GM18499 (cell line): ENCODE measurements around the gene AP1G1.

Experiments used
- ATAC-seq: cut with Tn5 transposase; IDR thresholded peaks from one replicate; pipeline ENCODE4 v1.9.1; 2021; ENCODE audit warnings: moderate number of reproducible peaks; ENCODE audit not compliant: insufficient read depth, unreplicated experiment

Gene AP1G1

GRCh38 chr16:71762186-71762585 lies 46.4 kb downstream of the AP1G1 start:
- no peak for ATAC-seq

- no peak for ATAC-seq
Measured at GRCh38 chr16:71761097-71761496, 47.5 kb downstream of the AP1G1 start.

- ATAC-seq, result no peak
Measured at GRCh38 chr16:71758293-71758760, 50.3 kb downstream of the AP1G1 start.

- no peak for ATAC-seq
Measured at GRCh38 chr16:71754652-71755051, 54.0 kb downstream of the AP1G1 start.

- no peak for ATAC-seq
Measured at GRCh38 chr16:71754108-71754507, 54.5 kb downstream of the AP1G1 start.

- no peak for ATAC-seq
Measured at GRCh38 chr16:71748226-71748625, 60.4 kb downstream of the AP1G1 start.

- ATAC-seq, result no peak
Measured at GRCh38 chr16:71746442-71747046, 62.1 kb downstream of the AP1G1 start.

GRCh38 chr16:71738855-71739254 lies 69.8 kb downstream of the AP1G1 start:
- no peak for ATAC-seq

GRCh38 chr16:71737501-71737900 lies 71.1 kb downstream of the AP1G1 start:
- ATAC-seq, result no peak

- ATAC-seq, result no peak
Measured at GRCh38 chr16:71734511-71734910, 74.1 kb downstream of the AP1G1 start.

GRCh38 chr16:71732587-71732986 lies 76.0 kb downstream of the AP1G1 start:
- ATAC-seq, result no peak

GRCh38 chr16:71727551-71728324 lies 80.9 kb downstream of the AP1G1 start:
- no peak for ATAC-seq

- no peak for ATAC-seq
Measured at GRCh38 chr16:71726476-71727315, 81.9 kb downstream of the AP1G1 start.

GRCh38 chr16:71724320-71724751 lies 84.3 kb downstream of the AP1G1 start, which contains the start of gene PHLPP2:
Gene PHLPP2, minus strand, starts transcription at chr16:71724701. Its CDS starts 9,906 bp downstream, at chr16:71714795.
- no peak for ATAC-seq

GRCh38 chr16:71723537-71724319 lies 84.9 kb downstream of the AP1G1 start:
- peak; percentile 40 for ATAC-seq

- peak; percentile 17 for ATAC-seq
Measured at GRCh38 chr16:71722801-71723536, 85.7 kb downstream of the AP1G1 start.

GRCh38 chr16:71721066-71721740 lies 87.4 kb downstream of the AP1G1 start:
- ATAC-seq, result no peak

GRCh38 chr16:71712501-71712900 lies 96.1 kb downstream of the AP1G1 start:
- ATAC-seq, result no peak

- ATAC-seq, result no peak
Measured at GRCh38 chr16:71711789-71712188, 96.8 kb downstream of the AP1G1 start.
